ENCODE results near the gene ENOSF1.

GRCh38 chr18:641224-641623 lies 71.2 kb downstream of the ENOSF1 start:
- no peak for TF ChIP-seq SP1 (CRISPR knock-in tag; conservative IDR thresholded peaks at IDR 0.05)
- TF ChIP-seq, protein P1, sequence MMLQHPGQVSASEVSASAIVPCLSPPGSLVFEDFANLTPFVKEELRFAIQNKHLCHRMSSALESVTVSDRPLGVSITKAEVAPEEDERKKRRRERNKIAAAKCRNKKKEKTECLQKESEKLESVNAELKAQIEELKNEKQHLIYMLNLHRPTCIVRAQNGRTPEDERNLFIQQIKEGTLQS (CRISPR knock-in tag; conservative IDR thresholded peaks at IDR 0.05): no peak
- no peak for TF ChIP-seq STAT6 (CRISPR knock-in tag; conservative IDR thresholded peaks at IDR 0.05; ENCODE audit: low read depth)
- TF ChIP-seq, protein P2, sequence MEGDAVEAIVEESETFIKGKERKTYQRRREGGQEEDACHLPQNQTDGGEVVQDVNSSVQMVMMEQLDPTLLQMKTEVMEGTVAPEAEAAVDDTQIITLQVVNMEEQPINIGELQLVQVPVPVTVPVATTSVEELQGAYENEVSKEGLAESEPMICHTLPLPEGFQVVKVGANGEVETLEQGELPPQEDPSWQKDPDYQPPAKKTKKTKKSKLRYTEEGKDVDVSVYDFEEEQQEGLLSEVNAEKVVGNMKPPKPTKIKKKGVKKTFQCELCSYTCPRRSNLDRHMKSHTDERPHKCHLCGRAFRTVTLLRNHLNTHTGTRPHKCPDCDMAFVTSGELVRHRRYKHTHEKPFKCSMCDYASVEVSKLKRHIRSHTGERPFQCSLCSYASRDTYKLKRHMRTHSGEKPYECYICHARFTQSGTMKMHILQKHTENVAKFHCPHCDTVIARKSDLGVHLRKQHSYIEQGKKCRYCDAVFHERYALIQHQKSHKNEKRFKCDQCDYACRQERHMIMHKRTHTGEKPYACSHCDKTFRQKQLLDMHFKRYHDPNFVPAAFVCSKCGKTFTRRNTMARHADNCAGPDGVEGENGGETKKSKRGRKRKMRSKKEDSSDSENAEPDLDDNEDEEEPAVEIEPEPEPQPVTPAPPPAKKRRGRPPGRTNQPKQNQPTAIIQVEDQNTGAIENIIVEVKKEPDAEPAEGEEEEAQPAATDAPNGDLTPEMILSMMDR (IDR thresholded peaks at IDR 0.05): no peak
- TF ChIP-seq, protein P3, sequence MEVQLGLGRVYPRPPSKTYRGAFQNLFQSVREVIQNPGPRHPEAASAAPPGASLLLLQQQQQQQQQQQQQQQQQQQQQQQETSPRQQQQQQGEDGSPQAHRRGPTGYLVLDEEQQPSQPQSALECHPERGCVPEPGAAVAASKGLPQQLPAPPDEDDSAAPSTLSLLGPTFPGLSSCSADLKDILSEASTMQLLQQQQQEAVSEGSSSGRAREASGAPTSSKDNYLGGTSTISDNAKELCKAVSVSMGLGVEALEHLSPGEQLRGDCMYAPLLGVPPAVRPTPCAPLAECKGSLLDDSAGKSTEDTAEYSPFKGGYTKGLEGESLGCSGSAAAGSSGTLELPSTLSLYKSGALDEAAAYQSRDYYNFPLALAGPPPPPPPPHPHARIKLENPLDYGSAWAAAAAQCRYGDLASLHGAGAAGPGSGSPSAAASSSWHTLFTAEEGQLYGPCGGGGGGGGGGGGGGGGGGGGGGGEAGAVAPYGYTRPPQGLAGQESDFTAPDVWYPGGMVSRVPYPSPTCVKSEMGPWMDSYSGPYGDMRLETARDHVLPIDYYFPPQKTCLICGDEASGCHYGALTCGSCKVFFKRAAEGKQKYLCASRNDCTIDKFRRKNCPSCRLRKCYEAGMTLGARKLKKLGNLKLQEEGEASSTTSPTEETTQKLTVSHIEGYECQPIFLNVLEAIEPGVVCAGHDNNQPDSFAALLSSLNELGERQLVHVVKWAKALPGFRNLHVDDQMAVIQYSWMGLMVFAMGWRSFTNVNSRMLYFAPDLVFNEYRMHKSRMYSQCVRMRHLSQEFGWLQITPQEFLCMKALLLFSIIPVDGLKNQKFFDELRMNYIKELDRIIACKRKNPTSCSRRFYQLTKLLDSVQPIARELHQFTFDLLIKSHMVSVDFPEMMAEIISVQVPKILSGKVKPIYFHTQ (CRISPR knock-in tag; IDR thresholded peaks at IDR 0.05): no peak
- TF ChIP-seq KAT7 (CRISPR knock-in tag; IDR thresholded peaks at IDR 0.05; ENCODE audit: borderline replicate concordance): no peak
- no peak for TF ChIP-seq ETV6 (CRISPR knock-in tag; IDR thresholded peaks at IDR 0.05)
- TF ChIP-seq ZNF512 (CRISPR knock-in tag; IDR thresholded peaks at IDR 0.05; ENCODE audit: borderline replicate concordance): no peak
- TF ChIP-seq, protein P4, sequence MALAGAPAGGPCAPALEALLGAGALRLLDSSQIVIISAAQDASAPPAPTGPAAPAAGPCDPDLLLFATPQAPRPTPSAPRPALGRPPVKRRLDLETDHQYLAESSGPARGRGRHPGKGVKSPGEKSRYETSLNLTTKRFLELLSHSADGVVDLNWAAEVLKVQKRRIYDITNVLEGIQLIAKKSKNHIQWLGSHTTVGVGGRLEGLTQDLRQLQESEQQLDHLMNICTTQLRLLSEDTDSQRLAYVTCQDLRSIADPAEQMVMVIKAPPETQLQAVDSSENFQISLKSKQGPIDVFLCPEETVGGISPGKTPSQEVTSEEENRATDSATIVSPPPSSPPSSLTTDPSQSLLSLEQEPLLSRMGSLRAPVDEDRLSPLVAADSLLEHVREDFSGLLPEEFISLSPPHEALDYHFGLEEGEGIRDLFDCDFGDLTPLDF (CRISPR knock-in tag; IDR thresholded peaks at IDR 0.05): no peak
- TF ChIP-seq CBFB (CRISPR knock-in tag; IDR thresholded peaks at IDR 0.05; ENCODE audit: low read depth): no peak
- no peak for TF ChIP-seq ESRRA (CRISPR knock-in tag; IDR thresholded peaks at IDR 0.05; ENCODE audit: borderline replicate concordance)
- no peak for TF ChIP-seq ATF1 (CRISPR knock-in tag; IDR thresholded peaks at IDR 0.05)
- no peak for TF ChIP-seq MXD4 (CRISPR knock-in tag; IDR thresholded peaks at IDR 0.05; ENCODE audit: borderline replicate concordance)

All from WTC11 (cell line).